KBM-7 (cell line): ENCODE data around the gene CMTM8.

Source experiments
- DNase-seq: peaks from one replicate; pipeline ENCODE4 v3.0.0-alpha.2; 2015
- in situ Hi-C: fragments of 300-500 bp; cut with MboI; formaldehyde crosslinking; loops from 2 replicates; pipeline ENCODE4 v1.14.3; 2020; ENCODE audit warnings: low sequenced_read_pairs, low pct_unique_long_range_greater_than_20kb, mixed read lengths

CMTM8 gene

DNA sequence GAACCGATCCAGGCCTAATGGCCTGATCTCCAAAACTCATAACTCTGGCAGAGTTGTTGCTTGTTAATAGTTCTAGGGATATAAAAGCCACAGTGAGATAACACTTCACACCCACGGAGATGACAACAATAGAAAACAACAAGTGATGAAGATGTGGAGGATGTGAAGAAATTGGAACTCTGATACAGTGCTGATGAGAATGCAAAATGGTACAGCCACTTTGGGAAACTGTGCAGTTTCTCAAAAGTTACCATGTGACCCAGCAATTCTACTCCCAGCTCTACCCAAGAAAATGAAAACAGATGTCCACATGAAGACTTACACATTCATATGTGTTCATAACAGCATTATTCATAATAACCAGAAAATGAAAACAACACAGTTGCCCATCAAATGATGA, 157.0 kb downstream of the CMTM8 start:
- in situ Hi-C loops = no loop called here
- DNase-seq = no peak

DNA sequence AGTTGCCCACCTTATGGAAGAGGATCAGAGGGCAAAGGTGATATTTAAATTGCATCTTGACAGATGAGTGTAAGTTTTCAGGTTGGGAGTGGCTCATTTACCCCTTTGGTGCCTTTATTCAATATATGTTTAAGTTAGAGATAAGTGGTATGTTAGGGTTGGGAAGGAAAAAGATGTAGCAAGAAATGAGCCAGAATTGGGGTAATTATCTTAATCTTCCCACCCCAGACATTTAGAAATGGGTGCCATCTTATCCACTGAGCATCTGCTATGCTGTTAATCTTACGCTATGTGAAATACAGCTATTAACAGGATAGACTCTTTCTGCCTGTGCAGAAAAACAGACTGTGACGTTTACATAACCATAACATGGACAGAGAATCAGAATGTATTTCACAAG, 159.5 kb downstream of the CMTM8 start:
- in situ Hi-C loops = no loop called here
- DNase-seq = no peak

DNA sequence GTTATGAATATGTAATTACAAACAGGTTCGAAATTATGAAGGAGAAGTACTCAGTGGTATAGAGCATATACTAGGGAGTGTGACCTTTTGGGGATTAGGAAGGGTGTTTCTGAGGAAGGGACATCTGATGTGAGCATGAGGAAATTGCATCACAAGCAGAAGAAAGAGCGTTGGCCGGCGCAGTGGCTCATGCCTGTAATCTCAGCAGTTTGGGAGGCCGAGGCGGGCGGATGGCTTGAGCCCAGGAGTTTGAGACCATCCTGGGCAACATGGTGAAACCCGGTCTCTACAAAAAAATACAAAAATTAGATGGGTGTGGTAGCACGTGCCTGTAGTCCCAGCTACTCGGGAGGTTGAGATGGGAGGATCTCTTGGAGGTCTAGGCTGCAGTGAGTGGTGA, 160.1 kb downstream of the CMTM8 start:
- peak; percentile 40 for DNase-seq
- in situ Hi-C loops = no loop called here

DNA sequence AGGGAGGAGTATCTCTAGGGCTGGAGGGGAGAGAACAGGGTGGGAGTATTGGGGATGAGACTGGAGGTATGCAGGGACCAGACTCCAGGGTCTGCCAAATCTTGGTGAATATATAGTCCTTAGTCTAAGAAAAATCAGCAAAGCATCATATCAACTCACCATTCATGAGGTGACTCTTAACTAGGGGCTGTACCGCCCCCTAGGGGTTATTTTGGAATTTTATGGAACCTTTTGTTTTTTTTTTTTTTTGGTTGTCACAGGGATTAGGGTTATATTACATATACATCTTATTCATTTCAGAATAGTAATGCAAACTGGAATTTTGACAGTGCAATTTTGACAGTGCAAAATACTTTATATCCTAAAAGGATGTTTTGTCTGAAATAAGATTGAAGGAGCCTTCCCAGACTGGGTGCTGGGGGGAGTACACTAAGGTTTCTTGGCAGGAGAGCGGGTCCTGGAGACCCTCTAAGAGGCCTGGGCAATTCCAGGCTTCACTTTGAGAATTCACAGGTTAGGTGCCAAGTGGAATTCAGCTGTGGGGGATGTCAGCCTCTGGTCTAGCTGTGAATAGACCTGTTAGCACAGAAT, 160.6 kb downstream of the CMTM8 start:
- in situ Hi-C loops = no loop called here
- DNase-seq = peak; percentile 85

- DNase-seq = no peak
- in situ Hi-C loops = no loop called here
Measured at GRCh38 chr3:32401126-32401525, 162.6 kb downstream of the CMTM8 start.

DNA sequence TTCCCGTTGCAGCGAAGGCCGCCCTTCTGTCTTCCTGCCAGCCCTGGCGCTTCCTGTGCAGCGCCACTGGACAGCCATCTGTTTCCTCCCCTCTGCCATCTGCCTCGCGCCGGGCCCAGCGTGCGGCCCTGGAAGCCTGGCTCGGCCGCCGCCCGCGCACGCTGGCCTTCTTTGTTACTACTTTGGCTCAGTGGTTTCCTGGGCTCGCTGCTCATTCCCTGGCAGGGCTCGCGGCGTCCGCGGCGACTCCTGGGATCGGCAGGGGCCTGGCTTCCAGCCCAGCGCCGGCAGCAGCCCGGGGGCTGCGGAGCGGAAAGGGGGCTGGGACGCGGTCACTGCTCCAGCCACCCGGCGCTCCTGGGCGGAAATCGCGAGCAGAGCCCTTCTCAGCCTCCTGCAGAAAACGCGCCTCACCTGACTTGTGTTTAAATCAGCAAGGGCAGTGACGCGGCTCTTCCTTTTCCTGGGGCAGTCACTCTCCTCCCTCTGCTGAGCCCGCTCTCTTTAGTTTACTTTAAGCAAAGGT, 163.1 kb downstream of the CMTM8 start:
- peak; percentile 96 for DNase-seq
- in situ Hi-C loops = no loop called here

GRCh38 chr3:32403663-32404062, 165.2 kb downstream of the CMTM8 start:
- no peak for DNase-seq
- in situ Hi-C loops = no loop called here

DNA sequence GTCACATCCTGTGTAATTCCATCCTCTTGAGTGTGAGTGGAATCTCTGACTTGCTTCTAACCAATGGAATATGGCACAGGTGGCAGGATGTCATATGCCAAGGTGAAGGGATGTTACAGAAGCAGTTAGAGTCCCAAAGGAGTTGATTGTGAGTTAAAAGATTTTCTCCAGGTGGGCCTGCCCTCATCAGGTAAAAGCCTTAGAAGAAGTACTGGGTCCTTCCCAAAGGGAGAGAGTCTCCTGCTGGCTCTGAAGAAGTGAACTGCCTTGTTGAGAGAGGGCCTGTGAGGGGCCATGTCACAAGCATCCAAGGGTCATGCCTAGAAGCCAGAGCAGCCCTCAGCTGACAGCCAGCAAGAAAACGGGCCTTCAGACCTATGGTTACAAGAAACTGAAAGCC, 166.2 kb downstream of the CMTM8 start:
- DNase-seq = no peak
- in situ Hi-C loops = no loop called here

- no peak for DNase-seq
- in situ Hi-C loops = no loop called here
Measured at GRCh38 chr3:32405155-32405554, 166.7 kb downstream of the CMTM8 start.

GRCh38 chr3:32405711-32406323, 167.3 kb downstream of the CMTM8 start:
- in situ Hi-C loops = no loop called here
- DNase-seq = no peak

GRCh38 chr3:32406486-32407408, 168.3 kb downstream of the CMTM8 start:
- in situ Hi-C loops = no loop called here
- peak; percentile 76 for DNase-seq

- in situ Hi-C loops = no loop called here
- no peak for DNase-seq
Measured at GRCh38 chr3:32410367-32411246, 172.1 kb downstream of the CMTM8 start.

DNA sequence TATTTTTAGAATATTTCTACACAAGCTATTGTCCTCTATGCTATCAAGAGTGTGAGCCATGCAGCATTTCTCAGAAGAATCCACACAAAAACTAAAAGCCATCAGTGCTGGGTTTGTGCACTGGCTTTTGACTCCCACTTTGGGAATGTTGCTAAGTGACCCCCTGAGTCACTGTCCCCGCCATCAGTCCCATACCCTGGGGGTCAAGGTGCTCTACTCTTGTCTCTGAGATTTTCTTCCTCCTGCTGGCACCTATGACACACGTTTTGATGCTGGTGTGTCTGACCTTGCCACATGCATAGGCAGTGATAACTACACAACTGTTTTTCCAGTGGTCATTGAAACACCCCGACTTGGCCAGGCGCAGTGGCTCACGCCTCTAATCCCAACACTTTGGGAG, 173.0 kb downstream of the CMTM8 start:
- in situ Hi-C loops = no loop called here
- DNase-seq = no peak

- in situ Hi-C loops = no loop called here
- DNase-seq = no peak
Measured at GRCh38 chr3:32412887-32413286, 174.4 kb downstream of the CMTM8 start.

- DNase-seq = no peak
- in situ Hi-C loops = no loop called here
Measured at GRCh38 chr3:32413845-32414521, 175.5 kb downstream of the CMTM8 start.

DNA sequence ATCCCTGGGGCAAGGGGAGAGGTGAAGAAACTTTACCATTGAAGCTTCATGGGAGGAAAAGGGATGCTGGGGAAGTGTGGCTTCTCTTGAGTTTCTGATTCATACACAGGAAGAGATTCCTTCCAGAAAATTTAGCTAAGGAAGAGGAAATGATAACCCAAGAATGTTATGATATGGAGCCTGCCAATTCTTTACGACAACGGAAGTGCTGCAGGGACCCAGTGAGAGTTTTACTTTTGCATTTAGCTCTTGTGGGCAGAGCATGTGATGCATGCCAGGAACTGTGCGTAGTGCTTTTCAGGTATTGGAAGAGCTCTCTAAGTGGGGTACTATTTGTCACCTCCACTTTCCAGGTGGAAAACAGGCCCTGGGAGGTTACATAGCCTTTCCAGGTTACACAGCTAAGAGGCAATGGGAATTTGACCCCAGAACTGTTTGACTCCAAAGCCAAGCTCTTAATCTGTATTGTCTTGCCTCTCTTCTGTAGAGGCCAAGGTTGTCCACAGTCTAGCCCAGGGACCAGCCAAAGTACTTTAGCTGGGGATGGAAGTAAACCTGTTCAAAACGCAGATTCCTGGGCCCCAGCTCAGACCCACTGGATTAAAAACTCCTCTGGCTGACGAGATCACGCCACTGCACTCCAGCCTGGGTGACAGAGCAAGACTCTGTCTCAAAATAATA, 176.2 kb downstream of the CMTM8 start:
- no peak for DNase-seq
- in situ Hi-C loops = no loop called here

DNA sequence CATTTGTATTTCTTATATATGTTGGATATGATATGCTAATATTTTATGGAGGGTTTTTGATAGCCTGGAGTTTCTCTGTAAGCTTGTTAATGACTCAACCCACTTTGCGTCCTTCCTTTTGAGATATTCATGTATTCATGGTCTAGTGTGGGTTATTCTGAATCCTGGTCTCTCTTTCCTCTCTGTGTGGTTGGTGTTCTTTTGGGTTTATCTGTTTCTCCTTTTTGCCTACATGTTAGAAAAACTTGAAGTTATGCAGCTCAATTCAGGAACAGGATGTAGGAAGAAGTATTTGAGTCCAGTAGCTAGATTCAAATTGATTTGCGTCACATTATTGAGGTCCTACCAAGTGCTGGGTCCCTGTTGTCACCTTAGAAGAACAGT, 181.3 kb downstream of the CMTM8 start:
- no peak for DNase-seq
- in situ Hi-C loops = no loop called here
